ENCODE data around the gene HMG20A. TPM values are rescaled to one million over a fixed set of nuclear protein-coding genes. Genes with fewer than 3 reads are reported as not detected.

The HMG20A gene
- polyA plus RNA-seq, 1 experiment: 31.0 TPM

GRCh38 chr15:77494964-77495363 lies 74.3 kb downstream of the HMG20A start:
- H3K27me3 ChIP-seq (ENCODE audit: control insufficient read depth, insufficient read depth, low read length): no peaks in the 10 kb centered on the region
- DNase-seq (ENCODE audit: low read depth): no peak
- TF ChIP-seq, protein P1, sequence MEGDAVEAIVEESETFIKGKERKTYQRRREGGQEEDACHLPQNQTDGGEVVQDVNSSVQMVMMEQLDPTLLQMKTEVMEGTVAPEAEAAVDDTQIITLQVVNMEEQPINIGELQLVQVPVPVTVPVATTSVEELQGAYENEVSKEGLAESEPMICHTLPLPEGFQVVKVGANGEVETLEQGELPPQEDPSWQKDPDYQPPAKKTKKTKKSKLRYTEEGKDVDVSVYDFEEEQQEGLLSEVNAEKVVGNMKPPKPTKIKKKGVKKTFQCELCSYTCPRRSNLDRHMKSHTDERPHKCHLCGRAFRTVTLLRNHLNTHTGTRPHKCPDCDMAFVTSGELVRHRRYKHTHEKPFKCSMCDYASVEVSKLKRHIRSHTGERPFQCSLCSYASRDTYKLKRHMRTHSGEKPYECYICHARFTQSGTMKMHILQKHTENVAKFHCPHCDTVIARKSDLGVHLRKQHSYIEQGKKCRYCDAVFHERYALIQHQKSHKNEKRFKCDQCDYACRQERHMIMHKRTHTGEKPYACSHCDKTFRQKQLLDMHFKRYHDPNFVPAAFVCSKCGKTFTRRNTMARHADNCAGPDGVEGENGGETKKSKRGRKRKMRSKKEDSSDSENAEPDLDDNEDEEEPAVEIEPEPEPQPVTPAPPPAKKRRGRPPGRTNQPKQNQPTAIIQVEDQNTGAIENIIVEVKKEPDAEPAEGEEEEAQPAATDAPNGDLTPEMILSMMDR (IDR thresholded peaks at IDR 0.05; ENCODE audit: insufficient read depth, low read depth, low read length): no peak
- H3K4me3 ChIP-seq (ENCODE audit: low read depth, low read length): no peak overlapping the region
- CTCF ChIA-PET: interaction anchor here (1.3 to 6.6 kb wide), 4 partner anchors 12 to 472 kb away, joined by 3 to 48 read pairs (median 5); partner anchors contain the start of gene PEAK1
- no peaks in the 10 kb centered on the region for H3K36me3 ChIP-seq (ENCODE audit: control insufficient read depth, insufficient read depth, low read length)
- POLR2A ChIA-PET: interaction anchor here (0.6 kb wide), 1 partner anchor 308 kb away, joined by 6 read pairs; no protein-coding TSS in a partner anchor

GRCh38 chr15:77495838-77496596 lies 75.3 kb downstream of the HMG20A start:
- TF ChIP-seq, protein P1 (IDR thresholded peaks at IDR 0.05; ENCODE audit: insufficient read depth, low read depth, low read length): no peak
- DNase-seq (ENCODE audit: low read depth): no peak
- ChIA-PET POLR2A (no interaction called here), CTCF (interaction anchor here (0.6 to 6.6 kb wide), 20 partner anchors 9 to 389 kb away, joined by 3 to 71 read pairs (median 5); partner anchors contain the start of genes HMG20A and PEAK1)
- Histone ChIP-seq H3K4me3 (ENCODE audit: low read depth, low read length) (no peak overlapping the region), H3K27me3 (ENCODE audit: control insufficient read depth, insufficient read depth, low read length) (no peaks in the 10 kb centered on the region), H3K36me3 (ENCODE audit: control insufficient read depth, insufficient read depth, low read length) (no peaks in the 10 kb centered on the region)

DNA sequence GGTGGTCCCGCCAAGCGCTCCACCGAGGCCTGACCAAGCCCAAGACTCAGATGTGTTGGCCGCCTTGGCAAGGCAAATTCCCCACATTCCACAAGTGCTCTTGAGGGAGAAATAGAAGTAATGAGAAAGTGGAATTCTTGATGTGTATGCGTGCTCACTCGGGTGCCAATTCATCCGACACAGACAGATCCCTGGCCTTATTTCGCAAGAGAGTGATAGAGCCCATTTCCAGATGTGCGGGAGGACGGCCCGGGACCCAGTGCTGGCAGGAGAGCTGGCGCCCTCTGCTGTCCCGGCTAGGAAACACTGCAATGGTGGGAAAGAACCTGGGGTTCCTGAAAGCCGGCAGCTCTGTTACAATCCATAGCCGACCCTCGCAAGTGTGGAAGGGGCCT lies 76.0 kb downstream of the HMG20A start:
- Histone ChIP-seq H3K36me3 (ENCODE audit: control insufficient read depth, insufficient read depth, low read length) (no peaks in the 10 kb centered on the region), H3K27me3 (ENCODE audit: control insufficient read depth, insufficient read depth, low read length) (no peaks in the 10 kb centered on the region), H3K4me3 (ENCODE audit: low read depth, low read length) (no peak overlapping the region)
- ChIA-PET CTCF (interaction anchor here (0.7 to 6.6 kb wide), 35 partner anchors 9 to 472 kb away, joined by 3 to 71 read pairs (median 4); partner anchors contain the start of genes HMG20A and PEAK1), POLR2A (no interaction called here)
- DNase-seq (ENCODE audit: low read depth): peak; percentile 94
- TF ChIP-seq, protein P1 (IDR thresholded peaks at IDR 0.05; ENCODE audit: insufficient read depth, low read depth, low read length): peak; percentile 98

GRCh38 chr15:77497110-77497737 lies 76.5 kb downstream of the HMG20A start:
- no peak for DNase-seq (ENCODE audit: low read depth)
- POLR2A ChIA-PET: interaction anchor here (1.3 kb wide), 1 partner anchor 80 kb away, joined by 5 read pairs; no protein-coding TSS in a partner anchor
- H3K4me3 ChIP-seq (ENCODE audit: low read depth, low read length): no peak overlapping the region

More at GRCh38 chr15:77497110-77497737, 76.5 kb downstream of the HMG20A start:
- Histone ChIP-seq H3K36me3 (ENCODE audit: control insufficient read depth, insufficient read depth, low read length) (no peaks in the 10 kb centered on the region), H3K27me3 (ENCODE audit: control insufficient read depth, insufficient read depth, low read length) (no peaks in the 10 kb centered on the region)
- CTCF ChIA-PET: interaction anchor here (0.7 to 6.6 kb wide), 36 partner anchors 8 to 475 kb away, joined by 3 to 71 read pairs (median 4); partner anchors contain the start of genes HMG20A and PEAK1
- TF ChIP-seq, protein P1 (IDR thresholded peaks at IDR 0.05; ENCODE audit: insufficient read depth, low read depth, low read length): no peak
